Measurements from ENCODE around the gene METAP2. TPM values are rescaled to one million over a fixed set of nuclear protein-coding genes. Genes with fewer than 3 reads are reported as not detected.

Gene METAP2
- total RNA-seq, 3 donors from 2014 or later (not counting 1 experiment from before 2014, with no cell fraction given): 45.6 to 56.1 (median 45.8) TPM

DNA sequence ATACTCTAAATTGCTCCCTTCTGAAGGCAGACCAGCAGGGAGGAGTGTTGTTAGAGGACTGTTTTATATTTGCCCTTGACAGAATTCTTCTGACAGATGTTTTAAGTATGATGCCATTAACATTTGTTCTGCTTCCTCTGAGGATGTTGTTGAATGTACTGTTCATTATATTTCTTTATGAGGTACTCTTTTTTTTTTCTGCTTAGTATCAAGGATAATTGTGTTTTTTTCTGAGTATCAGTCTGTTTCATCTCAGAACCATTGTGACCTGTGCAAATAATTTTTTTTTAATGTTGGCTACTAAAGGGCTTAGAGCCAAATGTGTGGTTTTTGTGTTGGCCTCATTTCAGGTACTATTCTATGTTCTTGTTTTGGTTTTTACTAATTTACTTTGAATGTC lies 10.6 kb downstream of the METAP2 start:
- H3K36me3 Mint-ChIP-seq: no peaks in the 10 kb centered on the region

DNA sequence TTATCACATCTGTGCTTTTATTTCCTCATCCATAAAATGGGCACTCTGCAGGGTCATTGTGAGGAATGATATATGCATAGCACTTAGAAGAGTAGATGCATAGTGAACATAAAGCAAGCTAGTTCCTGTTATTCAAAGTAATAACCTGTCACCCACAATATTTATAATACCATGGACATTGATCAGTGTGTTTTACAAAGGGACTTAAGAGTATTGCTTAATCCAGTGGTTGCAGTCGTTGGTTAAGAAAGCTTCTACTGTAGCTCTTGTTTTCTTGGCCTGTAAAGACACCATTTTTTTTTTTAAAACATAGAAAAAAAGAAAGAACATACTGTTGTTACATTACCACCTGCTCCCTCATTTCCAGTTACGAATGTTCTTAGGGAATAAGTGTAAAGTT lies 13.1 kb downstream of the METAP2 start:
- Histone ChIP-seq H3K9me3 (ENCODE audit: control insufficient read depth, insufficient read depth, low read length) (no peaks in the 10 kb centered on the region), H3K36me3 (ENCODE audit: control insufficient read depth, insufficient read depth, low read length) (peaks cover 30% of the 10 kb centered on the region), H3K4me3 (ENCODE audit: low read length) (no peak overlapping the region), H3K4me1 (ENCODE audit: control insufficient read depth, insufficient read depth, low read length) (no peaks in the 10 kb centered on the region), H3K27me3 (ENCODE audit: control insufficient read depth, insufficient read depth, low read length) (no peaks in the 10 kb centered on the region), H3K27ac (ENCODE audit: low read length) (no peak overlapping the region)
- no peak overlapping the region for H3K4me3 Mint-ChIP-seq
- DNase-seq (no peak), ATAC-seq (no peak)
- intact Hi-C loops (cut with micrococcal nuclease): no loop called here
- no peaks in the 10 kb centered on the region for H3K9me3 Mint-ChIP-seq
- no peaks in the 10 kb centered on the region for H3K27me3 Mint-ChIP-seq (ENCODE audit: low read depth in 2 of 2)
- no CpG with 5 or more reads among the region's 2 CpGs for WGBS (ENCODE audit: insufficient coverage)
- H3K27ac Mint-ChIP-seq: no peak overlapping the region
- TF ChIP-seq, protein P1, sequence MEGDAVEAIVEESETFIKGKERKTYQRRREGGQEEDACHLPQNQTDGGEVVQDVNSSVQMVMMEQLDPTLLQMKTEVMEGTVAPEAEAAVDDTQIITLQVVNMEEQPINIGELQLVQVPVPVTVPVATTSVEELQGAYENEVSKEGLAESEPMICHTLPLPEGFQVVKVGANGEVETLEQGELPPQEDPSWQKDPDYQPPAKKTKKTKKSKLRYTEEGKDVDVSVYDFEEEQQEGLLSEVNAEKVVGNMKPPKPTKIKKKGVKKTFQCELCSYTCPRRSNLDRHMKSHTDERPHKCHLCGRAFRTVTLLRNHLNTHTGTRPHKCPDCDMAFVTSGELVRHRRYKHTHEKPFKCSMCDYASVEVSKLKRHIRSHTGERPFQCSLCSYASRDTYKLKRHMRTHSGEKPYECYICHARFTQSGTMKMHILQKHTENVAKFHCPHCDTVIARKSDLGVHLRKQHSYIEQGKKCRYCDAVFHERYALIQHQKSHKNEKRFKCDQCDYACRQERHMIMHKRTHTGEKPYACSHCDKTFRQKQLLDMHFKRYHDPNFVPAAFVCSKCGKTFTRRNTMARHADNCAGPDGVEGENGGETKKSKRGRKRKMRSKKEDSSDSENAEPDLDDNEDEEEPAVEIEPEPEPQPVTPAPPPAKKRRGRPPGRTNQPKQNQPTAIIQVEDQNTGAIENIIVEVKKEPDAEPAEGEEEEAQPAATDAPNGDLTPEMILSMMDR (IDR thresholded peaks at IDR 0.05): no peak
- H3K4me1 Mint-ChIP-seq: peaks cover 8 to 9% of the 10 kb centered on the region in 2 donors
- peaks cover 9% of the 10 kb centered on the region for H3K36me3 Mint-ChIP-seq

More for the DNA sequence above, 10.6 kb downstream of the METAP2 start:
- Histone ChIP-seq H3K27me3 (ENCODE audit: control insufficient read depth, insufficient read depth, low read length) (no peaks in the 10 kb centered on the region), H3K4me1 (ENCODE audit: control insufficient read depth, insufficient read depth, low read length) (no peaks in the 10 kb centered on the region), H3K27ac (ENCODE audit: low read length) (no peak overlapping the region), H3K9me3 (ENCODE audit: control insufficient read depth, insufficient read depth, low read length) (no peaks in the 10 kb centered on the region), H3K4me3 (ENCODE audit: low read length) (no peak overlapping the region), H3K36me3 (ENCODE audit: control insufficient read depth, insufficient read depth, low read length) (peaks cover 33% of the 10 kb centered on the region)
- TF ChIP-seq, protein P1 (IDR thresholded peaks at IDR 0.05): no peak
- intact Hi-C loops (cut with micrococcal nuclease): no loop called here
- ATAC-seq (no peak), DNase-seq (no peak)
- H3K27ac Mint-ChIP-seq: no peak overlapping the region
- H3K27me3 Mint-ChIP-seq (ENCODE audit: low read depth in 2 of 2): no peaks in the 10 kb centered on the region
- no peaks in the 10 kb centered on the region for H3K9me3 Mint-ChIP-seq
- H3K4me1 Mint-ChIP-seq: peaks cover 19 to 20% of the 10 kb centered on the region in 2 donors
- H3K4me3 Mint-ChIP-seq: no peak overlapping the region

DNA sequence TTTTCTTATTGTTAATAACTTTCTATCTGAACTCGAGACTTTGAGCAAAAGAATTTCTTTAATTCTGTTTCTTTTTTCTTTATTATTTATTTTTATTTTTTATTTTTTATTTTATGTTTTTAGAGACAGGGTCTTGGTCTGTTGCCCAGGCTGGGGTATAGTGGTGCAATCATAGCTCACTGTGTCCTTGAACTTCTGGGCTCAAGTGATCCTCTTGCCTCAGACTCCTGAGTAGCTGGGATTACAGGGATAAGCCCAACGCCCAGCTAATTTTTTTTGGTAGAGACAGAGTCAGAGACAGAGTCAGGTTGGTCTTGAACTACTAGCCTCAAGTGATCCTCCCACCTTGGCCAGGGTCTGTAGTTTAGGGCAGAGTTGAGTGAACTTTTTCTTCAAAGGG lies 18.5 kb downstream of the METAP2 start:
- TF ChIP-seq, protein P1 (IDR thresholded peaks at IDR 0.05): no peak
- Mint-ChIP-seq H3K27me3 (ENCODE audit: low read depth in 2 of 2) (no peaks in the 10 kb centered on the region), H3K27ac (no peak overlapping the region), H3K36me3 (peaks cover 17% of the 10 kb centered on the region), H3K4me1 (peaks cover 8 to 9% of the 10 kb centered on the region in 2 donors), H3K4me3 (no peak overlapping the region), H3K9me3 (no peaks in the 10 kb centered on the region)
- H3K27me3 ChIP-seq (ENCODE audit: control insufficient read depth, insufficient read depth, low read length): no peaks in the 10 kb centered on the region
- peaks cover 48% of the 10 kb centered on the region for H3K36me3 ChIP-seq (ENCODE audit: control insufficient read depth, insufficient read depth, low read length)
- H3K4me1 ChIP-seq (ENCODE audit: control insufficient read depth, insufficient read depth, low read length): no peaks in the 10 kb centered on the region
- no peak overlapping the region for H3K27ac ChIP-seq (ENCODE audit: low read length)
- no peak overlapping the region for H3K4me3 ChIP-seq (ENCODE audit: low read length)
- ATAC-seq (no peak), DNase-seq (no peak)
- WGBS (ENCODE audit: insufficient coverage): 100% methylated on average over 1 of the region's 2 CpGs
- intact Hi-C loops (cut with micrococcal nuclease): no loop called here
- H3K9me3 ChIP-seq (ENCODE audit: control insufficient read depth, insufficient read depth, low read length): no peaks in the 10 kb centered on the region

DNA sequence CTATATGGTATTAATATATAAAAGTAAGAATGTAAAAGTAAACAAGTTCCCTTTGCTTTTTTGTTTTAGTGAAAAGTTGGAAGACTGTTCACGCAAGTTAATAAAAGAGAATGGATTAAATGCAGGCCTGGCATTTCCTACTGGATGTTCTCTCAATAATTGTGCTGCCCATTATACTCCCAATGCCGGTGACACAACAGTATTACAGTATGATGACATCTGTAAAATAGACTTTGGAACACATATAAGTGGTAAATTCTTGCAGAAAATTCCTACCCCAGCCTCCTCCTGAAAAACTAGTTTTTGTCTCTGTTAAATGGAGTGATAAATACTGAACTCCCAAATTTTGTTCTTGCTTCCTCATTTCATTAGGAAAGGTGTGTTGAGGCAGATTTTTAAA lies 20.9 kb downstream of the METAP2 start:
- Histone ChIP-seq H3K27me3 (ENCODE audit: control insufficient read depth, insufficient read depth, low read length) (no peaks in the 10 kb centered on the region), H3K27ac (ENCODE audit: low read length) (no peak overlapping the region), H3K9me3 (ENCODE audit: control insufficient read depth, insufficient read depth, low read length) (no peaks in the 10 kb centered on the region), H3K4me3 (ENCODE audit: low read length) (no peak overlapping the region), H3K4me1 (ENCODE audit: control insufficient read depth, insufficient read depth, low read length) (no peaks in the 10 kb centered on the region), H3K36me3 (ENCODE audit: control insufficient read depth, insufficient read depth, low read length) (peaks cover 49% of the 10 kb centered on the region)
- Mint-ChIP-seq H3K9me3 (no peaks in the 10 kb centered on the region), H3K27ac (no peak overlapping the region), H3K4me3 (no peak overlapping the region), H3K36me3 (peaks cover 18% of the 10 kb centered on the region), H3K4me1 (peaks cover 14 to 17% of the 10 kb centered on the region in 2 donors), H3K27me3 (ENCODE audit: low read depth in 2 of 2) (no peaks in the 10 kb centered on the region)
- TF ChIP-seq, protein P1 (IDR thresholded peaks at IDR 0.05): no peak
- DNase-seq (no peak), ATAC-seq (no peak)
- WGBS (ENCODE audit: insufficient coverage): 100% methylated on average over 1 of the region's 2 CpGs
- intact Hi-C loops (cut with micrococcal nuclease): no loop called here
